ENCODE results near the gene IGHMBP2.

The IGHMBP2 gene

GRCh38 chr11:68927280-68928135 is 23.8 kb downstream of the IGHMBP2 start:
- no peak for DNase-seq (ENCODE audit: low spot score)

GRCh38 chr11:68928136-68928880 is 24.6 kb downstream of the IGHMBP2 start:
- DNase-seq (ENCODE audit: low spot score) = no peak

- no peak for DNase-seq (ENCODE audit: low spot score)
Measured at GRCh38 chr11:68929135-68929534, 25.4 kb downstream of the IGHMBP2 start.

- DNase-seq (ENCODE audit: low spot score) = no peak
Measured at GRCh38 chr11:68929706-68930570, 26.2 kb downstream of the IGHMBP2 start.

GRCh38 chr11:68930991-68931855 is 27.5 kb downstream of the IGHMBP2 start:
- no peak for DNase-seq (ENCODE audit: low spot score)

GRCh38 chr11:68931911-68932310 is 28.2 kb downstream of the IGHMBP2 start:
- DNase-seq (ENCODE audit: low spot score) = no peak

GRCh38 chr11:68932358-68932757 is 28.7 kb downstream of the IGHMBP2 start:
- no peak for DNase-seq (ENCODE audit: low spot score)

GRCh38 chr11:68932933-68933577 is 29.4 kb downstream of the IGHMBP2 start:
- DNase-seq (ENCODE audit: low spot score) = no peak

GRCh38 chr11:68933605-68934320 is 30.1 kb downstream of the IGHMBP2 start:
- DNase-seq (ENCODE audit: low spot score) = no peak

GRCh38 chr11:68934321-68934645 is 30.6 kb downstream of the IGHMBP2 start:
- no peak for DNase-seq (ENCODE audit: low spot score)

GRCh38 chr11:68934666-68935065 is 31.0 kb downstream of the IGHMBP2 start:
- DNase-seq (ENCODE audit: low spot score) = no peak

- no peak for DNase-seq (ENCODE audit: low spot score)
Measured at GRCh38 chr11:68935066-68935465, 31.4 kb downstream of the IGHMBP2 start.

GRCh38 chr11:68935516-68936357 is 32.0 kb downstream of the IGHMBP2 start:
- no peak for DNase-seq (ENCODE audit: low spot score)

GRCh38 chr11:68936358-68936636 is 32.6 kb downstream of the IGHMBP2 start:
- DNase-seq (ENCODE audit: low spot score) = no peak

GRCh38 chr11:68936676-68937620 is 33.3 kb downstream of the IGHMBP2 start:
- no peak for DNase-seq (ENCODE audit: low spot score)

GRCh38 chr11:68938088-68938487 is 34.4 kb downstream of the IGHMBP2 start:
- DNase-seq (ENCODE audit: low spot score) = no peak

- no peak for DNase-seq (ENCODE audit: low spot score)
Measured at GRCh38 chr11:68938816-68939582, 35.3 kb downstream of the IGHMBP2 start.

Measured in AG20443 (cell line).